NB4 (cell line): ENCODE results near the gene RPL38.

Experiments used
- POLR2A ChIP-seq: IDR thresholded peaks from 2 replicates; pipeline ENCODE4 v1.6.1; 2011; ENCODE audit warnings: mild to moderate bottlenecking; ENCODE audit not compliant: insufficient read length; ENCODE audit errors: extremely low read depth
- TF ChIP-seq, protein P1 (sequence below): IDR thresholded peaks from 2 replicates; pipeline ENCODE4 v1.6.1; 2011; ENCODE audit warnings: low read depth, low read length

DNA sequence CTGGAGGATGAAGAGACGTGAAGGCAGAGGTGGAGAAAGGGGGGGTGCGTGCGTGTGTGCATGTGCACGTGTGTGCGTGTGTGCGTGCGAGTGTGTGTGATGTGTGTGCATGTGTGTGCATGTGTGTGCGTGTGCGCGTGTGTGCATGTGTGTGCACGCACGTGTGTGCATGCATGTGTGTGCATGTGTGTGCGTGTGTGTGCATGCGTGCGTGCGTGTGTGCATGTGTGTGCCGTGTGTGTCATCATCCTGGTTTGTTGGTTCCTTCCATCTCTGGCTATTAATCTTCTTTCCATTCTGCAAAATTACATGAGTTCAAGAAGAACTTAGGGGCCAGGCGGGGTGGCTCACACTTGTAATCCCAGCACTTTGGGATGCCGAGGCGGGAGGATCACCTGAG is 17.0 kb upstream of the RPL38 start:
- TF ChIP-seq, protein P1, sequence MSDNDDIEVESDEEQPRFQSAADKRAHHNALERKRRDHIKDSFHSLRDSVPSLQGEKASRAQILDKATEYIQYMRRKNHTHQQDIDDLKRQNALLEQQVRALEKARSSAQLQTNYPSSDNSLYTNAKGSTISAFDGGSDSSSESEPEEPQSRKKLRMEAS = no peak
- TF ChIP-seq POLR2A = no peak
